8988T (cell line): ENCODE measurements around the gene MAMSTR.
"Not testable (repeated sequence)": the region's sequence is repeated elsewhere in the genome, so short reads cannot be mapped to it uniquely, and the experiment has no call there.

ENCODE experiments used
- DNase-seq: peaks from one replicate; pipeline ENCODE4 v3.0.0; 2011

MAMSTR gene, protein sequence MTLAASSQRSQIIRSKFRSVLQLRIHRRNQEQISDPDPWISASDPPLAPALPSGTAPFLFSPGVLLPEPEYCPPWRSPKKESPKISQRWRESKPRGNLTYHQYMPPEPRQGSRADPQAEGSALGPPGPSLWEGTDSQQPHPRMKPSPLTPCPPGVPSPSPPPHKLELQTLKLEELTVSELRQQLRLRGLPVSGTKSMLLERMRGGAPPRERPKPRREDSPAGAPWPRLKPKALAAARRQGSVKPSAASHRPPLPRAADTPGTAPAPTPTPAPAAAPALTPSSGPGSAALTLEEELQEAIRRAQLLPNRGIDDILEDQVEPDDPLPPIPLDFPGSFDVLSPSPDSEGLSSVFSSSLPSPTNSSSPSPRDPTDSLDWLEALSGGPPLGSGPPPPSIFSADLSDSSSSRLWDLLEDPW

DNA sequence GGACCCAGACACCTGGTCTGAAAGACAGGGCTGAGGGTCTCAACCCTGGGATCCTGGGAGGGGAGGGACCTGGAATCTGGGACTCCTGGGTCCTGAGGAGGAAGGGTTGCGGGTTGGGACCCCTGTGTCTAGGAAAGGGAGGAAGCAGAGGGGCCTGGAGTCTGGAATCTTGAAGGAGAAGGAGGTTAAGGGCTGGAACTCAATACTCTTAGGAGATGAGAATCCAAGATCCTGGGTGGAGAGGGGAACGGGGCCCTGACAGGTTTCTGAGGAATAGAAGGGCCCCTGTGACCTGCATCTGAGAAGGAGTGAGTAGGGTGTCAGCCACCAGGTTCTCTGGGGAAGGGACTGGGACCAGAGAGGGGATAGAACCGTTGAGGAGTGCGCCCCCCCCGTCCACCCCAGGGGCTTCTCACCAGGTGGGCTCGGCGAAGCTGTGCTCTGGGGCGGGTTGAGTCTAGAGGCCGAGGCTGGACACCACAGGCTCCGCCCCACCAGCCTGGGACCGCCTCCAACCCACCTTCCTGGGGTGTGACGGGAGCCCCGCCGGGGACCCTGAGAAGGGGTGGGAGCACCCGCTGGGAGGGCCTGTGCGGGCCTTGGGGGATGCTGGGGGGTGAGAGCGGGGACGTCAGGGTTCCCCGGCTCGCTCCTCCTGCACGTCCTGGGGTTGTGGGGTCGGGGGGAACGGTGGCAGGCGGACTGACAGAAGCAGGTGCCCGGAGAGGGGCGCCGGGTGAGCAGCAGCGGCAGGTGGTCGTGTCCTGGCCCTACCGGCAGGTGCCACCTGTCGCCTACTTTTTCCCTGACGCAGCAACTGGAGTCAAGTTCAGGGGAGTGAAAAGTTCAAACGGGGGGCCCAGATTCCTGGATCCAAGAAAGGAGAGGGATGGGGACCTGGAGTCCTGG lies at the start of gene MAMSTR:
Gene MAMSTR, minus strand, starts transcription at position 463 of the 909 bp plus-strand sequence. CDS start 694 bp downstream, outside the sequence.
- no peak for DNase-seq

DNA sequence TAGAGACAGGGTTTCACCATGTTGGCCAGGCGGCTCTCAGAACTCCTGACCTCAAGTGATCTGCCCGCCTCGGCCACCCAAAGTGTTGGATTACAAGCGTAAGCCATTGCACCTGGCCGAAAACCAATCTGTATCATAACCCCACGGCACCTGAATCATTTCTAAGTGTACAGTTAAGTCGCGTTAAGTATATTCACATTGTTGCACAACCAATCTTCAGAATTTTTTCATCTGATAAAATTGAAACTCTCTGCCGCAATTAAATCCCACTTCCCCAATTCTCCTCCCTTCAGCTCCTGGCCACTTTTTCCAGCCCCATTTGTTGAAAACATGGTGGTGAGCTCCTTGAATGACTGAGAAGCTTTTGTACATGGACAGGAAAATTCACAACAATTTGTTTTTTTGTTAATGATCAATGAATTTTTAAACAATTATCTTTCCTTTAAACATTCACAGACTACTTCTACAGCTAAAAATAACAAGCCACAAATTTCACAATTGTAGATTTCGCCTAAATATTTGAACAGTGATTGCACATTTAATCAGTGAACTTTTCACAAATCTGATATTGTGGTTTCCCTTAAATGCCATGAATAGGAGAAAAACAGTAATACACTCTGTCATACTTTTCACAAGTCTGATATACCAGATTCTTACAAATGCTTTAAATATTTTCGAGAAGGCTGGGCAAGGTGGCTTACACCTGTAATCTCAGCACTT lies 49.6 kb upstream of the MAMSTR start:
- DNase-seq: no peak

DNA sequence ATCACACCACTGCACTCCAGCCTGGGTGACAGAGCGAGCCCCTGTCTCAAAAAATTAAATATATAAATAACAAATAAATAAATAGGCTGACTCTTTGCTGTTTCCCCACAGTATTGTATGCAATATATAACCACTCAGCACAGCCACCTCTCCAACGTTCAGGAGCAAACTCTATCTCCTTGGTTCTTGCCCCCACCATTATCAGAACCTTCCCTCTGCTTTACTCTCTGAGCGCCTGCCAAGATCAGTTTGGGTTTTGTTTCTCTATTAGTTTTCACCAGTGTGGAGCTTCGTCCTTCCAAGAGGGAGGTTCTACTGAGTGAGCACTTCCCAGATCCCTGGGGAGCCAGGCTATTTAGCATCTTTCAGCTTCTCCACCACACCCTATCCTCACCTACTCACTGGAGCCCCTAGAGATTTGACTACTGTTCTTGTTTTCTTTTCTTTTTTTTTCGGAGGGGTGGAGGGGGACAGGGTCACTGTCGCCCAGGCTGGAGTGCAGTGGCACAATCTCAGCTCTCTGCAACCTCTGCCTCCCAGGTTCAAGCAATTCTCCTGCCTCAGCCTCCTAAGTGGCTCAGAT lies 48.7 kb upstream of the MAMSTR start:
- not testable (repeated sequence) for DNase-seq

DNA sequence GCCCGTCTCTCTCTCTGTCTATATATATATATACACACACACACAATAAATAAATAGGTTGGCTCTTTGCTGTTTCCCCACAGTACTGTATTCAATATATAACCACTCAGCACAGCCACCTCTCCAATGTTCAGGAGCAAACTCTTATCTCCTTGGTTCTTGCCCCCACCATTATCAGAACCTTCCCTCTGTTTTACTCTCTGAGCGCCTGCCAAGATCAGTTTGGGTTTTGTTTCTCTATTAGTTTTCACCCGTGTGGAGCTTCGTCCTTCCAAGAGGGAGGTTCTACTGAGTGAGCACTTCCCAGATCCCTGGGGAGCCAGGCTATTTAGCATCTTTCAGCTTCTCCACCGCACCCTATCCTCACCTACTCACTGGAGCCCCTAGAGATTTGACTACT lies 46.3 kb upstream of the MAMSTR start:
- not testable (repeated sequence) for DNase-seq

DNA sequence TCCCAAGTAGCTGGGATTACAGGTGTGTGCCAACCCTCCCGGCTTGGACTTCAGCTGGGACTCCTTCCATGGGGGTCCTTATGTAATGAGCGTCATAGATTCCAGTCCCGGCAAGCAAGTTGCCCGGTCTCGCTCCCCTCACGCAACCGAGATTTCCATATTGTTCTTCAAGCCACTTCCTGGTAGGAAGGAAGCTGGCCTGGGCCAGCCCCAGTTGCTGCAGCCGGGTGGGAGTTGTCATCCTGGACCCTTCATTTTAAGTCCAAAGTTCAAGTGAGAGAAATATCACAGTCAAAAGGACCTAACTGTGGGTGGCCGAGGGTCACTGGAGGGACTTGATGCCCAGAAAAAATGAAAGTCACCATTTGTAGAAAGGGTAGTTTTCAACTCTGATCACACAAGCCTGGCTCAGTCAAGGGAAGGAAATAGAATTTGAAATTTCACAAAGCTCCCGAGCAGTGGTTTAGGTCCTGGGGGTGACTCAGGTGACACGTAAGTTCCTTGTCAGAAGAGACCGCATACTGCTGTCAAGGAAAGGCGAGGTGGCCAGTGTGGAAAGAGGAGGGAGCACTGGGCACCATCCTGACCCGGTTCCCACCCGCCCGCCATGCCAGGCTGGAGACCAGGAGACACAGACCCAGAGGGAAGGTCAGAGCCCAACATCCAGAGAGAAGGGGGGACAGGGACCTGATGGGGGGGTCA lies 41.1 kb upstream of the MAMSTR start:
- no peak for DNase-seq

DNA sequence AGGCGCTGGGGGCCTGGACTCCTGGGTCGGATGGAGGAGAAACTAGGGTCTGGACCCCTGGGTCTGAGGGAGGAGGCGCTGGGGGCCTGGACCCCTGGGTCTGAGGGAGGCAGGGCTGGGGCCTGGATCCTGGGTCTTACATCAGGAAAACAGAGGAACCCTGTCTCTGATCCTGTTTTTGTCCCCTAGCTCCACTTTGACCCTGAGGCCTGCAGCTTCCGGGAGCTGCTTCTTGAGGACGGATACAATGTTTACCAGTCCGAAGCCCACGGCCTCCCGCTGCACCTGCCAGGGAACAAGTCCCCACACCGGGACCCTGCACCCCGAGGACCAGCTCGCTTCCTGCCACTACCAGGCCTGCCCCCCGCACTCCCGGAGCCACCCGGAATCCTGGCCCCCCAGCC lies 38.2 kb upstream of the MAMSTR start:
- no peak for DNase-seq

DNA sequence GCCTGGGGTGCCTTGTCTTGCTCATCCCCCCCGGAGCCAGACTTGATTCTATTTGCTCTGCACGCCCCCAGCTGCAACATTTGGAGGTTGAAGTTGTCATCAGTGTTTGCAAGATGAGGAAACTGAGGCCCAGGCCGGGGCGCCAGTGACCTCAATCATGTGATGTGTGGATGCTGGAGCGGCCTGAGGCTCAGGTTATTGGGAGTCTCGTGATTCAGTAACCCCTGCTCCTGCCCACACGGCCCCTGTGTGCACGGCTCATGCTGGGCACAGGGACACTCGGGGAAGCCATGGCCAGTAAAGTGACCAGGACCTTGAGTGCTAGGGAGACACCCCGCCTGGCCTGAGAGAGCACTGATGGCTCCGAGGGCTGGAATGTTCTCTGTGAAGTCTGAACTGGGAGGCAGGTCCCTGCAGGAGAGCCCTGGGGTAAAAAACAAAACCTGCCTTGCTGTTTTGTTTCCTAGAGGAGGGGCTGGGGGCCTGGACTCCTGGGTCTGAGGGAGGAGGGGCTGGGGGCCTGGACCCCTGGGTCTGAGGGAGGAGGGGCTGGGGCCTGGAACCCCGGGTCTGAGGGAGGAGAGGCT lies 37.7 kb upstream of the MAMSTR start:
- no peak for DNase-seq

DNA sequence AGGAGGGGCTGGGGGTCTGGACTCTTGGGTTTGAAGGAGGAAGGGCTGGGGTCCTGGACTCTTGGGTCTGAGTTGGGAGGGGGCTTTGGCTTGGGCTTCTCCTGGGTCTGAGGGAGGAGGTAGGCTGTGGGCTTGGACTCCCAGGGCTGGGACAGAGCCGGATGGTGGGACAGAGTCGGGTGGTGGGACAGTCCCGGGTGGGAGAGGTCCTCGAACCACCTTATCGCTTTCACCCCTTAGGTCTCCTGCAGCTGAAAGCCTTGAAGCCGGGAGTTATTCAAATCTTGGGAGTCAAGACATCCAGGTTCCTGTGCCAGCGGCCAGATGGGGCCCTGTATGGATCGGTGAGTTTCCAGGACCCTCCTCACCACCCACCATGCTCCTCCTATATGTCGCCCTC lies 37.2 kb upstream of the MAMSTR start:
- DNase-seq: no peak

DNA sequence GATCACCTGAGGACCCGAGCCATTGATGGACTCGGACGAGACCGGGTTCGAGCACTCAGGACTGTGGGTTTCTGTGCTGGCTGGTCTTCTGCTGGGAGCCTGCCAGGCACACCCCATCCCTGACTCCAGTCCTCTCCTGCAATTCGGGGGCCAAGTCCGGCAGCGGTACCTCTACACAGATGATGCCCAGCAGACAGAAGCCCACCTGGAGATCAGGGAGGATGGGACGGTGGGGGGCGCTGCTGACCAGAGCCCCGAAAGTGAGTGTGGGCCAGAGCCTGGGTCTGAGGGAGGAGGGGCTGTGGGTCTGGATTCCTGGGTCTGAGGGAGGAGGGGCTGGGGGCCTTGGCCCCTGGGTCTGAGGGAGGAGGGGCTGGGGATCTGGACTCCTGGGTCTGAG lies 36.7 kb upstream of the MAMSTR start:
- no peak for DNase-seq

DNA sequence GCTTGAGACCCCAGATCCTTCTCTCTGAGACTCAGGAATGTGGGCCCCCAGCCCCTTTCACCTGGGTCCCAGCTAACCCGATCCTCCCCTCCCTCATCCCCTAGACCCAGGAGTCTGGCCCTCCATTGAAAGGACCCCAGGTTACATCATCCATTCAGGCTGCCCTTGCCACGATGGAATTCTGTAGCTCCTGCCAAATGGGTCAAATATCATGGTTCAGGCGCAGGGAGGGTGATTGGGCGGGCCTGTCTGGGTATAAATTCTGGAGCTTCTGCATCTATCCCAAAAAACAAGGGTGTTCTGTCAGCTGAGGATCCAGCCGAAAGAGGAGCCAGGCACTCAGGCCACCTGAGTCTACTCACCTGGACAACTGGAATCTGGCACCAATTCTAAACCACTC lies 36.3 kb upstream of the MAMSTR start:
- no peak for DNase-seq

DNA sequence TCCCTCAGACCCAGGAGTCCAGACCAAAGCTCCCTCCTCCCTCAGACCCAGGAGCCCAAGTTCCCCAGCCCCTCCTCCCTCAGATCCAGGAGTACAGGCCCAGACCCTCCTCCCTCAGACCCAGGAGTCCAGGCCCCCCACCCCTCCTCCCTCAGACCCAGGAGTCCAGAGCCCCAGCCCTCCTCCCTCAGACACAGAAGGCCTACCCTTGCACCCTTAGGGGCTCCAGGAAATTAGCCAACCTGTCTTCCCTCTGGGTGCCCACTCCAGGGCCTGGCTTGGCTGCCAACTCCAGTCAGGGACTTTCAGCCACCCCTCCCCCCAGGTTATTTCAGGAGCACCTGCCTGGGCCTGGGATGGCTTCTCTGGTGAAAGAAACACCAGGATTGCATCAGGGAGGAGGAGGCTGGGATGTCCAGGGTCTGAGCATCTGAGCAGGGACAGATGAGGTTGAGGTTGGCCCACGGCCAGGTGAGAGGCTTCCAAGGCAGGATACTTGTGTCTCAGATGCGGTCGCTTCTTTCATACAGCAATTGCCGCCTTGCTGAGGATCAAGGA lies 35.6 kb upstream of the MAMSTR start, which contains the start of gene FGF21:
Gene FGF21, plus strand, starts transcription at position 441 of the 558 bp plus-strand sequence. CDS start 713 bp downstream, outside the sequence.
- no peak for DNase-seq

DNA sequence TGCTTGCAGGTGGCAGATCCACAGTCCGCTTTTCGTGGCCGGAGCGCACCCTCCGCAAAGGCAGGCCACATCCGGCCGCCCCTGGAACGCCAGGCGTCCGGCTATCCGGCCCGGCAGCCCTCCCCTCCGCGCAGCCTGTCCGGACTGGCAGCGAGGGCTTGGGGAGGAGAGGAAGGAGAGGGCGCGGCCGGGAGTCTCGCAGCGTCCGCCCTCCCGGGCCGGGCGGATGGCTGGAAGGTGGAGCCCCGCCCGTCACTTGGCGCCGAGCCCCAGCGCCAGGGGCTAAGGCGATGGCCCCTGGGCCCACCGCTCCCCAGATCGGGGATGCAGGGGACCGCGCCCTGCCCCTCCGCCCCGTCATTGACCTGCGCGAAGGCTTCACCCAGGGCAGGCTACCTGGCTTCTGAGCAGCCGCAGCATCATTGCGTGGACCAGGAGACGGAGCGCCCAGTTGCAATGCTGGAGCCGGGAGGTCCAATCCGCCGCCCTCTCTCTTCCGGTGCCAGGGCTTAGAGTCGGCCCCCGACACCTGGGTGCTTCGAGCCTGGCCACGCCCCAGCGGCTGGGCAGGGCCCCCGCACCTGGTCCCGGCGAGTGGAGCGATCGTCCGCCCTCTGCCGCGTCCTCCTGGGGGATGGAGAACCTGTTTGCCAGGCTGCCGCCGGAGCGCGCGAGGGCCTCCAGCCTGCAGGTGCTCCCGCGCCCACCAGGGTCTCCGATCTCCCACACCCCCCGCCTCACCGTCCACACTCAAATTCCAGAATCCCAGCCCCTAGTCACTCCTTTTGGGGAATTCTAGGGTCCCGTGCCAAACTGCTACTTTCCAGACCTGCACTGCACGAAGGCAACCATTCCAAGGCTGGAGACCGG lies 33.2 kb upstream of the MAMSTR start, which contains the start of gene FUT1:
Gene FUT1, minus strand, starts transcription at position 146 of the 870 bp plus-strand sequence. CDS start 1,360 bp downstream, outside the sequence.
- DNase-seq: peak; percentile 75

DNA sequence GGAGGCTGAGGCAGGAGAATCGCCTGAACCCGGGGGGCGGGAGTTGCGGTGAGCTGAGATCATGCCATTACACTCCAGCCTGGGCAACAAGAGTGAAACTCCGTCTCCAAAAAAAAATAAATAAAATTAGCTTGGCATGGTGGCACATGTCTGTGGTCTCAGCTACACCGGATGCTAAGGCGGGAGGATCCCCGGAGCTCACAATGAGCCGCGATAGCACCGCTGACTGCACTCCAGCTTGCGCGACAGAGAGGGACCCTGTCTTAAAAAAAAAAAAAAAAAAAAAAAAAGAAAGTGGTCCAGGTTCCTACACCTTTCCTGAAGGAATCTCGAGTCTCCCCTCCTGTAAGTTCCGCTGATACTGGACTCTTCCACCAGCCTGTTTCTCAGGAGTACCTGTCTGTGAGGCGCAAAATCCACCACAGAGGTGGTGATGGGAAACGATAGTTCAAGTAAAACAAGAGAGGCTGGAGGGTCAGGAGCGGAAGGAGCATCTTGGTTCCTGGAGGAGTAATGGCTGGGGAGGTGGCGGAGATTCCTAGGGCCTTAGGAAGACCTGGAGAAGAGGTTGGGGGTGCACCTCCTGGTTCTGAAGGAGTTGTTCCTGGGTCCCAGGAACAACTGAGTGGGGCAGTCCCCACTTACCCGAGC lies 32.4 kb upstream of the MAMSTR start:
- no peak for DNase-seq

DNA sequence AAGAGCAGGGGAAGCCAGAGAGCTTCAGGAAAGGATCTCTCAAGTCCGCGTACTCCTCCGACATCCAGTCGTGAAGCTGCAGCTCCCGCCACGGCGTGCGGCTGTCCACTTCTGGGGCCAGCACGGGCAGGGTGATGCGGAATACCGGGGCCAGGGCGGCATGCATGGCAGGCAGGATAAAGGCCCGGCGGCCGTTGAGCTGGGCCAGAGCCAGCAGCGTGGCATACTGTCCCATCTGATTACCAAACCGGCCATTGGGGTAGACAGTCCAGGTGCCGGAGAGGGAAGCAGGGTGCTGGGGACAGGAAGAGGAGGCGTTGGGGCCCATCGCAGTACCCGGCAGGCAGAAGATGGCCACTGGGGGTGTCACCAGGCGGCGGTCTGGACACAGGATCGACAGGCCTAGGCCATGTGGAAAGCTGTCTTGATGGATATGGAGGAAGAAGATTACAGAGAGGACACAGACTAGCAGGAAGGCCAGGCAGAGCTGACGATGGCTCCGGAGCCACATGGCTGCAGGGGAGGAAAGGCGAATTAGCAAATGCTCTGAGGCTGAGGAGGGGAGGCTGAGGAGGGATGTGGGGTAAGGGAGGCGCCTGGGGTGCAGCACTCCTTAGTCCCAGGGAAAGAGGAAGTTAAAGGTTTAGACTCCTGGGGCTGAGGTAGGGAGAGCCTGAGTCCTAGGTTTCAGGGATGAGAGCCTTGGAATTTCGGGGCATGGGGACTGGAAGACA lies 31.4 kb upstream of the MAMSTR start:
- no peak for DNase-seq

DNA sequence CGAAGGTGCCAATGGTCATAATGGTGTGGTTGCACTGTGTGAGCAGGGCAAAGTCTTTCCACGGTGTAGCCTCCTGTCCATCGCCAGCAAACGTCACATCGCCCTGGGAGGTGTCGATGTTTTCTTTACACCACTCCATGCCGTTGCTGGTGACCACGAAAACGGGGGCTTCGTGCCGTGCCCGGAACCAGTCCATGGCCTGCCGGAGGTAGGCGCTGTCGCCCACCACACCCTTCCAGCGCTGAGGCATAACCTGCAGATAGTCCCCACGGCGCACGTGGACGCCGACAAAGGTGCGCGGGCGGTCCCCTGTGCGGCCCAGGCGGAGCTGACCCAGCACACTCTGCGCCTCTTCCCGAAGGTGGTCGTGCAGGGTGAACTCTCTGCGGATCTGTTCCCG lies 30.8 kb upstream of the MAMSTR start:
- no peak for DNase-seq

DNA sequence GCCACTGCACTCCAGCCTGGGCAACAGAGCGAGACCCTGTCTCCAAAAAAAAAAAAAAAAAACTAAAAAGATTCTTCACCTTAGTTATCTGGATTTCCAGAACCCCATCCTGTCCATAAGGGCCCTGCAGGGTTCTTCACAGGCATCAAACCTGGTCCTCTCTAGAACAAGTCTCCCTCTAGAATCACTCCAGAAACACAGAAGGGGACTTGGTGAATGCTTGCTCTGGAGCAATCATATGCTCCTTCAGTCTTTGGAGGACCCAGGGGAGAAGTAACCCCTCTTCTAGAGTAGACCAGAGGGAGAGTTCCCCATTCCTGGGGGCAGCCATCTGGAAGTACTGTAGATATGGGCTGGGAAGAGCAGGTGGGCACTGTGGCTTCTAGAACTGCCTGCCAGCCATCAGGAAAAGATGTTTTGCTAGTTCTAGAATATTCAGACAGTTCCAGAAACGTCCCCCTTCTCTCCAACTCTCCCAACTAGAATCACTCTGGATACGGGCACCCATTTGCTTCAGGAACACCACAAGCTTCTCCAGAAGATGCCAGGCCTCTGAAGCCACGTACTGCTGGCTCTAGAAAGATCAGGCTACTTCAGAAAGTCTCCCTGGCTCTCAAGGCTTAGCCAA lies 30.2 kb upstream of the MAMSTR start:
- DNase-seq: no peak

DNA sequence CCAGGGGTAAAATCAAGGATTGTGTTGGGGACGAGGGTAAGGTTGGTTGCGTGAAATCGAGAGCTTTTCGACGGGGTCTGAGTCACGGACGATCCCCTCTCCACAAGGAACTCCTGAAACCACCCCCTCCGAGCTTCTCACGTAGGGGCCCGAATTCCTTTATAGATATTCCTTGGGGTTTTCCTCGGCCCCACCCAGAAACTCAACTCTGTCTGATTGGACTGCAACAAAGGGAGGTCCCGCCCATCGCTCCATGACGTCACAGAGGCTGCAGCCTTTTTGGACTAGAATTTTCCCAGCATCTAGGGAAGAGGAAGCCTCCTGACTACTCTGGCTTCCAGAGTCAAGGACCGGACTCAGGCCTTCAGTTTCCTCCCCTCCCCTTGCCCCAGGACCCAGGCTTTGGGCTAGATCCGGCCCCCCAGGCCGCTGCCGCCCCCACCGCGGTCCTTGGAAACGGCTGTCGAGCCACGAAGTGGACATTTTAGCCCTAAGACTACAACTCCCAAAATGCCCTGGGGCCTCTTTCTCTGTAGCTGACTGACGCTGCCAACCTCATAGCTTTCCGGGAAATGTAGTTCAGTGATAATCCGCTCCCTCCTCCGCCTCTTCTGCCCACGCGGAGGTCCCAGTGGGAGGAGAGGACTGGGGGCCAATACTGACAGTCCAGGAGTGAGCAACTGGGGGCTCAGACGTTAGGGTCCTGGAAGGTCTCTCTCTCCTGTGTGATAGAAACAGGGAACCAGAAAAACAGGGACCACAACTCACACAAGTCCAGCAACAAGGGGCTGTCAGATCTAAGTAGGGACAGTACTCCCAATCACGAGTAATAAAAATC lies 27.4 kb upstream of the MAMSTR start, which contains the start of gene IZUMO1:
Gene IZUMO1, minus strand, starts transcription at position 172 of the 838 bp plus-strand sequence. CDS start 1,050 bp downstream, outside the sequence.
- DNase-seq: peak; percentile 62
